Cardiac muscle cell (in vitro differentiated cells and primary cell): ENCODE data around the gene RNF13. TPM values are rescaled to one million over a fixed set of nuclear protein-coding genes. Genes with fewer than 3 reads are reported as not detected.

ENCODE experiments used
- DNase-seq, 2 donors: peaks; one replicate each; pipeline versions ENCODE4 v3.0.0 to v3.0.0-alpha.2; 2010 to 2017; ENCODE audit warnings: low read depth in 1 of 2, low spot score in 1 of 2
- H3K27ac ChIP-seq: fragments of 200-600 bp; sonication (generic); 2 replicates; pipeline ENCODE4 v1.5.1; 2016
- H3K27me3 ChIP-seq: fragments of 200-600 bp; sonication (generic); 2 replicates; pipeline ENCODE4 v1.6.0; 2016; ENCODE audit warnings: control low read depth
- H3K36me3 ChIP-seq: fragments of 200-600 bp; sonication (generic); 2 replicates; pipeline ENCODE4 v1.5.1; 2016; ENCODE audit warnings: control low read depth
- H3K4me1 ChIP-seq: fragments of 200-600 bp; sonication (generic); 2 replicates; pipeline ENCODE4 v1.8.1; 2017; ENCODE audit warnings: low read depth, mild to moderate bottlenecking, mixed run types
- H3K4me3 ChIP-seq: fragments of 200-600 bp; sonication (generic); 2 replicates; pipeline ENCODE4 v1.5.1; 2016; ENCODE audit warnings: mild to moderate bottlenecking
- H3K9me3 ChIP-seq: fragments of 200-600 bp; sonication (generic); 2 replicates; pipeline ENCODE4 v1.5.1; 2017; ENCODE audit warnings: low read depth, mild to moderate bottlenecking, control low read depth
- CTCF ChIP-seq: IDR thresholded peaks from 2 replicates; pipeline ENCODE4 v1.5.1; 2012; ENCODE audit warnings: low read depth, mild to moderate bottlenecking, low read length
- polyA plus RNA-seq: library from polyadenylated mRNA; unstranded; fragments of >200 nt; fragmentation: Nextera tagmentation; extraction: Ambion mirVana; gene quantifications from 2 replicates; pipeline ENCODE4 v1.2.1, GENCODE V29; 2016
- total RNA-seq: library from RNA; depleted of rRNA; stranded (reverse); fragments of >200 nt; gene quantifications from 2 replicates; pipeline ENCODE4 v1.2.3, GENCODE V29; 2016

The RNF13 gene
- total and polyA plus RNA-seq, 2 experiments from 2014 or later, result 15.9 to 44.7 TPM

- Histone ChIP-seq H3K27ac (no peak overlapping the region), H3K36me3 (no peaks in the 10 kb centered on the region), H3K27me3 (peaks cover 7% of the 10 kb centered on the region), H3K4me1 (no peaks in the 10 kb centered on the region), H3K9me3 (no peaks in the 10 kb centered on the region), H3K4me3 (no peak overlapping the region)
- DNase-seq, result no peak
- no peak for TF ChIP-seq CTCF
These were observed 22.7 kb upstream of the RNF13 start for GRCh38 chr3:149790268-149790667.

- no peaks in the 10 kb centered on the region for H3K4me1 ChIP-seq
- no peak for TF ChIP-seq CTCF
- H3K9me3 ChIP-seq, result no peaks in the 10 kb centered on the region
- H3K27ac ChIP-seq, result no peak overlapping the region
- no peaks in the 10 kb centered on the region for H3K36me3 ChIP-seq
- DNase-seq, result no peak
- no peak overlapping the region for H3K4me3 ChIP-seq
- peaks cover 7% of the 10 kb centered on the region for H3K27me3 ChIP-seq
These were observed 22.3 kb upstream of the RNF13 start for GRCh38 chr3:149790698-149791097.

GRCh38 chr3:149792452-149793270 is 20.4 kb upstream of the RNF13 start, which contains the start of gene ANKUB1:
Gene ANKUB1 (minus strand): TSS chr3:149792554. CDS start chr3:149792366, 188 bp downstream.
- no peak within 1 kb of the TSS for H3K4me3 ChIP-seq
- no peak for DNase-seq
- TF ChIP-seq CTCF, result no peak

GRCh38 chr3:149796026-149796425 is 17.0 kb upstream of the RNF13 start:
- Histone ChIP-seq H3K27me3 (no peaks in the 10 kb centered on the region), H3K27ac (no peak overlapping the region), H3K36me3 (no peaks in the 10 kb centered on the region), H3K4me3 (no peak overlapping the region), H3K9me3 (no peaks in the 10 kb centered on the region), H3K4me1 (no peaks in the 10 kb centered on the region)
- TF ChIP-seq CTCF, result no peak
- no peak for DNase-seq

More at GRCh38 chr3:149792452-149793270, 20.4 kb upstream of the RNF13 start, which contains the start of gene ANKUB1:
- Histone ChIP-seq H3K36me3 (no peaks in the 10 kb centered on the region), H3K4me1 (no peaks in the 10 kb centered on the region), H3K27me3 (peaks cover 7% of the 10 kb centered on the region), H3K27ac (no peak within 1 kb of the TSS), H3K9me3 (no peaks in the 10 kb centered on the region)

GRCh38 chr3:149800693-149801092 is 12.3 kb upstream of the RNF13 start:
- H3K9me3 ChIP-seq, result no peaks in the 10 kb centered on the region
- no peaks in the 10 kb centered on the region for H3K36me3 ChIP-seq
- H3K4me1 ChIP-seq, result no peaks in the 10 kb centered on the region
- H3K27ac ChIP-seq, result no peak overlapping the region
- H3K27me3 ChIP-seq, result no peaks in the 10 kb centered on the region
- no peak overlapping the region for H3K4me3 ChIP-seq
- no peak for TF ChIP-seq CTCF
- DNase-seq, result no peak
